CD8-positive, alpha-beta memory T cell (primary cell): Measurements from ENCODE around the gene UMAD1. TPM values are rescaled to one million over a fixed set of nuclear protein-coding genes. Genes with fewer than 3 reads are reported as not detected.

Source experiments
- CTCF ChIA-PET: fragments of 350-600 bp; sonication (Branson Sonifier 250); formaldehyde crosslinking; loops from one replicate; lab custom pipeline; 2021; ENCODE audit warnings: antibody characterized with exemption; lab: Charles Lee
- POLR2A ChIA-PET: fragments of 350-600 bp; sonication (Branson Sonifier 250); formaldehyde crosslinking; loops from one replicate; lab custom pipeline; 2021; ENCODE audit warnings: antibody characterized with exemption; lab: Charles Lee
- DNase-seq, 5 donors: peaks; one replicate each; pipeline versions ENCODE4 v3.0.0 to v3.0.0-alpha.2; 2020 to 2022; ENCODE audit warnings: mixed read lengths in 1 of 5
- H3K27ac ChIP-seq: one replicate; pipeline ENCODE4 v1.7.0; 2013; ENCODE audit warnings: low read depth, mild to moderate bottlenecking, low read length, moderate library complexity
- H3K27me3 ChIP-seq: 2 replicates; pipeline ENCODE4 v1.7.0; 2013; ENCODE audit warnings: low read length, mild to moderate bottlenecking; ENCODE audit not compliant: insufficient read depth, poor library complexity, severe bottlenecking
- H3K36me3 ChIP-seq: 2 replicates; pipeline ENCODE4 v1.7.0; 2013; ENCODE audit warnings: mild to moderate bottlenecking, low read length, moderate library complexity; ENCODE audit not compliant: insufficient read depth
- H3K4me1 ChIP-seq: 2 replicates; pipeline ENCODE4 v1.7.0; 2013; ENCODE audit warnings: mild to moderate bottlenecking, low read length, moderate library complexity; ENCODE audit not compliant: insufficient read depth
- H3K4me3 ChIP-seq: 2 replicates; pipeline ENCODE4 v1.7.0; 2013; ENCODE audit warnings: mild to moderate bottlenecking, low read length
- H3K9me3 ChIP-seq: 2 replicates; pipeline ENCODE4 v1.7.0; 2013; ENCODE audit warnings: mild to moderate bottlenecking, low read length
- H3K27ac Mint-ChIP-seq, 8 donors: one replicate each; pipeline ENCODE4 v1.8.0; 2020 to 2021; ENCODE audit warnings: mixed read lengths in 8 of 8, mild to moderate bottlenecking in 6 of 8, inconsistent platforms in 3 of 8, moderate library complexity in 3 of 8
- H3K27me3 Mint-ChIP-seq, 2 donors: one replicate each; pipeline ENCODE4 v1.8.0; 2020 to 2021; ENCODE audit warnings: mixed read lengths in 2 of 2, mild to moderate bottlenecking in 1 of 2, moderate library complexity in 1 of 2
- H3K36me3 Mint-ChIP-seq, 3 donors: one replicate each; pipeline ENCODE4 v1.8.0; 2020 to 2021; ENCODE audit warnings: mixed read lengths in 3 of 3, inconsistent platforms in 1 of 3, mild to moderate bottlenecking in 1 of 3
- H3K4me1 Mint-ChIP-seq, 3 donors: one replicate each; pipeline ENCODE4 v1.8.0; 2020 to 2021; ENCODE audit warnings: mixed read lengths in 3 of 3, inconsistent platforms in 1 of 3, mild to moderate bottlenecking in 1 of 3
- H3K4me3 Mint-ChIP-seq, 7 donors: one replicate each; pipeline ENCODE4 v1.8.0; 2020 to 2021; ENCODE audit warnings: mixed read lengths in 7 of 7, mild to moderate bottlenecking in 6 of 7, moderate library complexity in 4 of 7, inconsistent platforms in 2 of 7
- H3K9me3 Mint-ChIP-seq, 5 donors: one replicate each; pipeline ENCODE4 v1.8.0; 2020 to 2022; ENCODE audit warnings: mixed read lengths in 5 of 5, mild to moderate bottlenecking in 3 of 5, moderate library complexity in 2 of 5, inconsistent platforms in 1 of 5
- polyA plus RNA-seq: library from polyadenylated mRNA; unstranded; fragments of 300-500 nt; fragmentation: Illumina TruSeq; gene quantifications from one replicate; pipeline ENCODE4 v1.2.3, GENCODE V29; 2021
- total RNA-seq, 2 experiments: library from RNA; stranded (reverse); gene quantifications; one replicate each; pipeline ENCODE4 v1.2.3, GENCODE V29; 2021

The UMAD1 gene
- total and polyA plus RNA-seq, 3 experiments from 2014 or later = 13.5 to 27.4 (median 14.8) TPM

DNA sequence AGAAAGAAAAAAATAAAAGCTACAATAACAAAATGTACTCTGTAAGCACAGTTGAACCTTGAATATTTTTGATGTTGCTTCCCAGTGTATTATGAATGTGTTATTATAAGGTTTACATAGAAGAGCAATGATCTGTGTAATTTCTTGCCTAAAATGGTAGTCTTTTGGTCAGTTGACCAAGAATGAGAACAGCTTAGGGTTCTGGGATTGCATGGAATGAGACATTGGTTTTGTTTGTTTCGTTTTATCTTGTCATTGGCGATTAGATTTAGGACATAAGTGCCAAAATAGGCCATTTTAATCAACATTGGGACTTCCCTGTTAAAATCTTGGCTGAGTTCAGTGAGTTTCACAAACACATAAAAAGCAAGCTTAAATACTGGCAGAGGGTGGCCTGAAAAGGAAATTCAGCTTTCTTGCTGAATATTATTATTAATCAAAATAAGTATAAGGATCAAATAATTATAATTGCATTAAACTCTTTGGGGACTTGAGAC is 278.9 kb downstream of the UMAD1 start:
- ChIA-PET CTCF (interaction anchor here (0.9 to 1.6 kb wide), 4 partner anchors 12 to 48 kb away, joined by 3 to 5 read pairs (median 4); no protein-coding TSS in a partner anchor), POLR2A (no interaction called here)
- Mint-ChIP-seq H3K27ac (no peak overlapping the region), H3K36me3 (peaks cover 0 to 9% (median 4%) of the 10 kb centered on the region in 3 donors), H3K4me3 (peak overlapping the region in 1 of 7 donors; percentile 22), H3K9me3 (no peaks in the 10 kb centered on the region), H3K4me1 (peaks cover 26 to 50% (median 46%) of the 10 kb centered on the region in 3 donors), H3K27me3 (no peaks in the 10 kb centered on the region)
- Histone ChIP-seq H3K27me3 (no peaks in the 10 kb centered on the region), H3K36me3 (no peaks in the 10 kb centered on the region), H3K27ac (no peak overlapping the region), H3K9me3 (no peaks in the 10 kb centered on the region), H3K4me3 (no peak overlapping the region), H3K4me1 (no peaks in the 10 kb centered on the region)
- DNase-seq = no peak

DNA sequence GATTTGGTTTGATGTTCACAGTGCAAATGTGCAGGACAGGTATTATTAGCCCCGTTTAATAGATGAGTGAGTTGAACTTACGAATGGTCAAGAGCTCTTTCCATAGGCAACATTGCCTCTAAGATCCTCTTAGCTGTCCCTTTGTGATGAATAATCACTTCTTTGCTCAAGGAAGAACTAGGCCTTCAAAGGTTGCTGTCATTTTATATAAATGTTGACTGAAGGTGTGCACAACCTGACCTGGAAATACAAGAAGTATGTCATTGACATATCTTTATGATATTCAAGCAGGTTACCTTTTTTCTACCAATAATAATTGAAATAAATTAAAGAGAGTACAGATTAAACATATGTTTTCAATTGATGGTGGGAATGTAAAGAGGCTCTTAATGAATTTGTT is 279.5 kb downstream of the UMAD1 start:
- H3K4me3 ChIP-seq = no peak overlapping the region
- no peaks in the 10 kb centered on the region for H3K9me3 Mint-ChIP-seq
- CTCF ChIA-PET = interaction anchor here (0.9 to 1.6 kb wide), 2 partner anchors 24 to 48 kb away, joined by 3 to 5 read pairs; no protein-coding TSS in a partner anchor
- H3K27ac Mint-ChIP-seq = peak overlapping the region in 1 of 8 donors; percentile 53
- POLR2A ChIA-PET = no interaction called here
- H3K36me3 Mint-ChIP-seq = peaks cover 0 to 10% (median 4%) of the 10 kb centered on the region in 3 donors
- H3K27ac ChIP-seq = no peak overlapping the region
- peaks cover 29 to 54% (median 49%) of the 10 kb centered on the region in 3 donors for H3K4me1 Mint-ChIP-seq
- H3K4me3 Mint-ChIP-seq = peak overlapping the region in 4 of 7 donors; percentile 83 to 85 (median 84)
- no peaks in the 10 kb centered on the region for H3K9me3 ChIP-seq
- H3K4me1 ChIP-seq = no peaks in the 10 kb centered on the region
- H3K36me3 ChIP-seq = no peaks in the 10 kb centered on the region
- DNase-seq = no peak
- no peaks in the 10 kb centered on the region for H3K27me3 Mint-ChIP-seq
- no peaks in the 10 kb centered on the region for H3K27me3 ChIP-seq

DNA sequence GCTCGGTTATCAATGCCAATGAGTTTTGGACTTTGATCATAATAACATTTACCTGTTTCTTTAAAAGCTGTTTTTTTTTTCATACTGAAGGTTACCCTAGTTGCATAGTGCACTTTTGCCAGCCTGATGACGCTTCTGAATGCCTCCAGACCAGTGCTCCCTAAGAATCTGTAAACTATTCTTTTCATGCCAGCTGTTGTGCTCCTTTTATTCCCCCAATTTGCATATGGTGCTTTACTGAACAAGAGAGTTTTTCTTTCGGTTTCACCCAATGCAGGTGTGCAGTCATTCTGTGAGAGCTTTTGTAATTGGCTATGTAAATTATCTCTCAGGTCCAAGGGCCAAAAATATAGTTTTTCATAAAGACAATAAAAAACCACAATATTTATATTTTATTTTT is 279.9 kb downstream of the UMAD1 start:
- Histone ChIP-seq H3K27me3 (no peaks in the 10 kb centered on the region), H3K27ac (no peak overlapping the region), H3K4me1 (no peaks in the 10 kb centered on the region), H3K4me3 (no peak overlapping the region), H3K36me3 (no peaks in the 10 kb centered on the region), H3K9me3 (no peaks in the 10 kb centered on the region)
- Mint-ChIP-seq H3K27me3 (no peaks in the 10 kb centered on the region), H3K4me3 (peak overlapping the region; percentile 28 to 85 (median 83)), H3K4me1 (peaks cover 29 to 54% (median 49%) of the 10 kb centered on the region in 3 donors), H3K9me3 (no peaks in the 10 kb centered on the region), H3K27ac (peak overlapping the region in 7 of 8 donors; percentile 44 to 79 (median 75)), H3K36me3 (peaks cover 0 to 10% (median 4%) of the 10 kb centered on the region in 3 donors)
- POLR2A ChIA-PET = no interaction called here
- CTCF ChIA-PET = interaction anchor here (0.8 to 1.6 kb wide), 3 partner anchors 24 to 205 kb away, joined by 3 to 5 read pairs (median 3); no protein-coding TSS in a partner anchor
- DNase-seq = peak in 1 of 5 donors; percentile 7

DNA sequence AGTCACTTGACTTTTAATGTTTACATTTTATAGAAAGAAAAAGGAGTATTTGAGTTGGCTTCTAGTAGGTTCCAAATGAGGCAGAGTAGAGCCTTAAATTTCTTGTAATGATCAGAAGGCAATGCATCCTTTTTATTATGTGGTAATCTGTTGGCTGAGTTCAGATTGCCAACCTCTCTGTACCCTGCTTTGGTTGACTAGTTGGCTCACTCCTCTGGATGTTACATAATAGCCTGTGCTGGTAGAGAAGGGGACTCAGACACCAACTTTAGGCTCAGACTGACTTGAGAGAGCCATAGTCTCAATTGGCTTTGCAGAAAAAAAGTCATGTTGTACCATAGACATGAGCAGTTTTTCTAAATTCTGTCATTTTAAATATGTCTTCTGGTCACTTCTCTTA is 281.3 kb downstream of the UMAD1 start:
- Histone ChIP-seq H3K4me1 (no peaks in the 10 kb centered on the region), H3K9me3 (no peaks in the 10 kb centered on the region), H3K27me3 (no peaks in the 10 kb centered on the region), H3K36me3 (no peaks in the 10 kb centered on the region), H3K27ac (no peak overlapping the region), H3K4me3 (no peak overlapping the region)
- H3K4me1 Mint-ChIP-seq = peaks cover 29 to 54% (median 49%) of the 10 kb centered on the region in 3 donors
- H3K4me3 Mint-ChIP-seq = peak overlapping the region in 4 of 7 donors; percentile 4 to 58 (median 26)
- peaks cover 0 to 7% (median 0%) of the 10 kb centered on the region in 3 donors for H3K36me3 Mint-ChIP-seq
- H3K27me3 Mint-ChIP-seq = no peaks in the 10 kb centered on the region
- DNase-seq = no peak
- ChIA-PET POLR2A (no interaction called here), CTCF (interaction anchor here (0.7 kb wide), 1 partner anchor 48 kb away, joined by 3 read pairs; no protein-coding TSS in a partner anchor)
- H3K9me3 Mint-ChIP-seq = no peaks in the 10 kb centered on the region
- H3K27ac Mint-ChIP-seq = peak overlapping the region in 4 of 8 donors; percentile 4 to 22 (median 12)

DNA sequence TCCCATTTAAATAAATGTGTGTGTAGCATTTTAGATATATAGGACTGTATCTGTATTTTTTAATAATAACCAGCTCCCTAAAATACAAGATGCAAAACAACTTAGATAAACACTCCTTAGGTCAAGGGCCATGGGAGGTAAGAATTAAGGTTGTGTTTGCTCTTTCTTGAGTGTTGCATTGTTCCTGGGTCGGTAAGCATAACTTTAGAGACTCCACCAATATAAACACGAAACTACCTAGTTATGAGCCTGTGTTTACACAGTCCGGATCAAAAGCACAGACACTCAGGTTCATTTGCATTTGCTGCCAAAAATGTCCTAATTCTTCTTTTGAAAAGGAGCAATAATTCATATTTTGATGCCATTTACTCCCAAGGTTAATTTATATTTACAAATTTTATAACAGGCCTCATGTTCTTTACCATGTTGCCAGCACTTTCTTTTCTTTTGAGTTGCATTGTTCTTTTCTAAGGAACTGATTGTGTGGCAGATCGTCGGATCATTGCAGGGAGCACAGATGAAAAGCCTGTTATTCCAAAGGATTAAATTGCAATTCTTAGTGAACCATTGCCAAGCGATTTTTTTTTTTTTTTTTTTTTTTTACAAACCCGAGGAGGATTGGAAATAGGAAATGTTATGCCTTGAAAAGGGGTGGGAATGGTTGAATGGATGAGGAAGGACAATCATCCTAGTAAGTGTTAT is 282.3 kb downstream of the UMAD1 start:
- CTCF ChIA-PET = interaction anchor here (0.7 kb wide), 1 partner anchor 47 kb away, joined by 3 read pairs; no protein-coding TSS in a partner anchor
- Histone ChIP-seq H3K36me3 (no peaks in the 10 kb centered on the region), H3K9me3 (no peaks in the 10 kb centered on the region), H3K4me1 (no peaks in the 10 kb centered on the region), H3K4me3 (no peak overlapping the region), H3K27ac (no peak overlapping the region), H3K27me3 (no peaks in the 10 kb centered on the region)
- Mint-ChIP-seq H3K27ac (peak overlapping the region in 1 of 8 donors; percentile 22), H3K9me3 (no peaks in the 10 kb centered on the region), H3K4me3 (peak overlapping the region in 1 of 7 donors; percentile 17), H3K27me3 (no peaks in the 10 kb centered on the region), H3K4me1 (peaks cover 29 to 54% (median 49%) of the 10 kb centered on the region in 3 donors), H3K36me3 (peaks cover 0 to 3% (median 0%) of the 10 kb centered on the region in 3 donors)
- no peak for DNase-seq
- POLR2A ChIA-PET = interaction anchor here (0.7 kb wide), 1 partner anchor 266 kb away, joined by 19 read pairs; no protein-coding TSS in a partner anchor

DNA sequence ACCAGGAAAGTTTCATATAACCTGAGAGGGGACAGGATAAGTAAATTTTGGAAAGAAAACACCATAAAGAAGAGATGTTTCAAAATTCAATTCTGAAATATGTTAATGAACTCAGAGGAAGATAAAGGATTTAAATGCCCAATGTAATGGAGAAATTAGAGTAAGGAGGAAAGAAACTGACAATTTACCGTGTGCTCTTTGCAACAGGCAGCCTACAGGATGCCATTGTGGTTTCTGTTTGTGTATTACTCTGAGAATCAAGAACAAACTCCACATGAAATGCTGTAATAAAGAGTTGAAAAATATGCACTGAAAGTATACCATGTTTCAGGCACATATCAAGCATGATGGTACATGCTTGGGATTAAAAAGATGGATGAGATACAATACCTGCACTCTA is 283.3 kb downstream of the UMAD1 start:
- no peaks in the 10 kb centered on the region for H3K9me3 ChIP-seq
- Mint-ChIP-seq H3K36me3 (peaks cover 0 to 3% (median 0%) of the 10 kb centered on the region in 3 donors), H3K4me1 (peaks cover 29 to 54% (median 49%) of the 10 kb centered on the region in 3 donors), H3K27me3 (no peaks in the 10 kb centered on the region), H3K27ac (peak overlapping the region in 7 of 8 donors; percentile 0 to 67 (median 36)), H3K9me3 (no peaks in the 10 kb centered on the region), H3K4me3 (peak overlapping the region in 6 of 7 donors; percentile 6 to 67 (median 55))
- no peak overlapping the region for H3K4me3 ChIP-seq
- H3K27ac ChIP-seq = no peak overlapping the region
- H3K36me3 ChIP-seq = no peaks in the 10 kb centered on the region
- no peaks in the 10 kb centered on the region for H3K4me1 ChIP-seq
- POLR2A ChIA-PET = interaction anchor here (0.7 kb wide), 1 partner anchor 265 kb away, joined by 19 read pairs; no protein-coding TSS in a partner anchor
- H3K27me3 ChIP-seq = no peaks in the 10 kb centered on the region
- CTCF ChIA-PET = no interaction called here
- no peak for DNase-seq

DNA sequence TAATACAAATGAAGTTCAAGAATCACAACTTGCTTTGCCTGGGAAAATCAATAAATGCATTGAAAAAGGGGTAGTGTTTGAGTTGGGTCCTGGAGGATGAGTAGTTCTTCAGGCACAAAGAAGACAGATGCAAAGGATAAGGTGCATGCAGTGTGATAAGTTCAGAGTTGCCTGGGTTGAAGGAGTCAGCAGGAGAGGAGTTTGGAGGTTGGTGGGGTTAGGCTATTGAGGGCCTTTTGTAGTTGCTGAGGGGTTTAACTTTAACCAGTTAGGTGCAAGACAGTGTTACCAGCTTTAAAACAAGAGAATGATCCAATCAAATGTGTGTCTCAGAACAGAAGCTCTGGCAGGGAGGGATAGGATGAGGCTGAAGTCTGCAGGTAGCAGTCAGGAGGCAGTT is 283.8 kb downstream of the UMAD1 start:
- no peaks in the 10 kb centered on the region for H3K36me3 ChIP-seq
- H3K27ac Mint-ChIP-seq = peak overlapping the region in 5 of 8 donors; percentile 9 to 31 (median 19)

More for the DNA sequence above, 283.8 kb downstream of the UMAD1 start:
- Histone ChIP-seq H3K9me3 (no peaks in the 10 kb centered on the region), H3K4me3 (no peak overlapping the region), H3K27me3 (no peaks in the 10 kb centered on the region), H3K27ac (no peak overlapping the region), H3K4me1 (no peaks in the 10 kb centered on the region)
- ChIA-PET POLR2A (no interaction called here), CTCF (no interaction called here)
- H3K36me3 Mint-ChIP-seq = peaks cover 0 to 3% (median 0%) of the 10 kb centered on the region in 3 donors
- peaks cover 28 to 50% (median 49%) of the 10 kb centered on the region in 3 donors for H3K4me1 Mint-ChIP-seq
- no peaks in the 10 kb centered on the region for H3K9me3 Mint-ChIP-seq
- peak overlapping the region in 5 of 7 donors; percentile 23 to 67 (median 64) for H3K4me3 Mint-ChIP-seq
- no peak for DNase-seq
- no peaks in the 10 kb centered on the region for H3K27me3 Mint-ChIP-seq
